Gastroesophageal sphincter (tissue), 3 donors: ENCODE data around the gene SOAT1.

Experiments
- EP300 ChIP-seq: sonication (generic); formaldehyde crosslinking; IDR thresholded peaks from one replicate; pipeline ENCODE4 v1.6.1; 2017; ENCODE audit warnings: antibody characterized with exemption, mild to moderate bottlenecking
- TF ChIP-seq, protein P1 (sequence below), 4 experiments: fragments of 200-600 bp in 2 of 4; fragments of 450-650 bp in 2 of 4; sonication (generic) in 1 of 4; IDR thresholded peaks; one replicate each; pipeline ENCODE4 v1.5.1; 2017 to 2019; ENCODE audit warnings: antibody characterized with exemption in 4 of 4, mild to moderate bottlenecking in 2 of 4, moderate library complexity in 2 of 4

GRCh38 chr1:179322557-179322956 is 29.0 kb downstream of the SOAT1 start:
- TF ChIP-seq, protein P1, sequence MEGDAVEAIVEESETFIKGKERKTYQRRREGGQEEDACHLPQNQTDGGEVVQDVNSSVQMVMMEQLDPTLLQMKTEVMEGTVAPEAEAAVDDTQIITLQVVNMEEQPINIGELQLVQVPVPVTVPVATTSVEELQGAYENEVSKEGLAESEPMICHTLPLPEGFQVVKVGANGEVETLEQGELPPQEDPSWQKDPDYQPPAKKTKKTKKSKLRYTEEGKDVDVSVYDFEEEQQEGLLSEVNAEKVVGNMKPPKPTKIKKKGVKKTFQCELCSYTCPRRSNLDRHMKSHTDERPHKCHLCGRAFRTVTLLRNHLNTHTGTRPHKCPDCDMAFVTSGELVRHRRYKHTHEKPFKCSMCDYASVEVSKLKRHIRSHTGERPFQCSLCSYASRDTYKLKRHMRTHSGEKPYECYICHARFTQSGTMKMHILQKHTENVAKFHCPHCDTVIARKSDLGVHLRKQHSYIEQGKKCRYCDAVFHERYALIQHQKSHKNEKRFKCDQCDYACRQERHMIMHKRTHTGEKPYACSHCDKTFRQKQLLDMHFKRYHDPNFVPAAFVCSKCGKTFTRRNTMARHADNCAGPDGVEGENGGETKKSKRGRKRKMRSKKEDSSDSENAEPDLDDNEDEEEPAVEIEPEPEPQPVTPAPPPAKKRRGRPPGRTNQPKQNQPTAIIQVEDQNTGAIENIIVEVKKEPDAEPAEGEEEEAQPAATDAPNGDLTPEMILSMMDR (IDR thresholded peaks at IDR 0.05), result no peak
- no peak for TF ChIP-seq EP300
